ENCODE measurements around the gene NTRK3. TPM values are rescaled to one million over a fixed set of nuclear protein-coding genes. Genes with fewer than 3 reads are reported as not detected.
"Not testable (repeated sequence)": the region's sequence is repeated elsewhere in the genome, so short reads cannot be mapped to it uniquely, and the experiment has no call there.

Gene NTRK3
- total and polyA plus RNA-seq, 2 experiments from 2014 or later: not detected

GRCh38 chr15:88035381-88035780 is 221.2 kb downstream of the NTRK3 start:
- Histone ChIP-seq H3K4me3 (no peak overlapping the region), H3K27ac (no peak overlapping the region), H2AFZ (no peak overlapping the region), H3F3A (ENCODE audit: insufficient read depth) (no peaks in the 10 kb centered on the region), H3K79me2 (ENCODE audit: insufficient read depth) (no peaks in the 10 kb centered on the region), H3K9ac (no peak overlapping the region), H3K4me1 (ENCODE audit: insufficient read depth) (no peaks in the 10 kb centered on the region), H3K9me2 (ENCODE audit: insufficient read depth) (no peaks in the 10 kb centered on the region), H3K27me3 (replicated peaks; ENCODE audit: insufficient read depth) (no peaks in the 10 kb centered on the region), H3K9me3 (ENCODE audit: low read depth) (no peaks in the 10 kb centered on the region), H3K4me2 (ENCODE audit: unreplicated experiment) (no peak overlapping the region), H4K20me1 (ENCODE audit: insufficient read depth) (no peaks in the 10 kb centered on the region), H3K36me3 (ENCODE audit: low read depth) (no peaks in the 10 kb centered on the region)
- in situ Hi-C loops (cut with MboI): no loop called here
- no peak for TF ChIP-seq EZH2 (IDR thresholded peaks at IDR 0.05; ENCODE audit: insufficient read depth, poor library complexity, severe bottlenecking)
- TF ChIP-seq EZH2phosphoT487 (IDR thresholded peaks at IDR 0.05; ENCODE audit: insufficient read depth, low read depth): no peak
- 37 to 45% methylated on average over 5 of the region's 5 CpGs for WGBS, 2 experiments (ENCODE audit: low coverage in 1 of 2, low lambda C conversion rate in 2 of 2, missing lambda C conversion rate in 2 of 2)
- no peak for DNase-seq

GRCh38 chr15:88033421-88033820 is 223.1 kb downstream of the NTRK3 start:
- H3K4me2 ChIP-seq (ENCODE audit: unreplicated experiment); H3K9ac ChIP-seq; H3K4me3 ChIP-seq; H3K4me1 ChIP-seq (ENCODE audit: insufficient read depth); H3K9me3 ChIP-seq (ENCODE audit: low read depth); DNase-seq; in situ Hi-C loops (cut with MboI); H3K79me2 ChIP-seq (ENCODE audit: insufficient read depth); H3F3A ChIP-seq (ENCODE audit: insufficient read depth); H4K20me1 ChIP-seq (ENCODE audit: insufficient read depth); H3K27ac ChIP-seq; H3K27me3 ChIP-seq (replicated peaks; ENCODE audit: insufficient read depth); H3K9me2 ChIP-seq (ENCODE audit: insufficient read depth); H3K36me3 ChIP-seq (ENCODE audit: low read depth); H2AFZ ChIP-seq: not testable (repeated sequence)
- 64 to 66% methylated on average over 5 of the region's 5 CpGs for WGBS, 2 experiments (ENCODE audit: low coverage in 1 of 2, low lambda C conversion rate in 2 of 2, missing lambda C conversion rate in 2 of 2)

- DNase-seq: peak; percentile 41
- TF ChIP-seq EZH2phosphoT487 (IDR thresholded peaks at IDR 0.05; ENCODE audit: insufficient read depth, low read depth) (no peak), EZH2 (IDR thresholded peaks at IDR 0.05; ENCODE audit: insufficient read depth, poor library complexity, severe bottlenecking) (no peak)
- no peak overlapping the region for H3K27ac ChIP-seq
- no peak overlapping the region for H3K4me2 ChIP-seq (ENCODE audit: unreplicated experiment)
- H3K79me2 ChIP-seq (ENCODE audit: insufficient read depth): no peaks in the 10 kb centered on the region
- H3K4me1 ChIP-seq (ENCODE audit: insufficient read depth): no peaks in the 10 kb centered on the region
- no peaks in the 10 kb centered on the region for H3K27me3 ChIP-seq (replicated peaks; ENCODE audit: insufficient read depth)
- in situ Hi-C loops (cut with MboI): no loop called here
- no peaks in the 10 kb centered on the region for H4K20me1 ChIP-seq (ENCODE audit: insufficient read depth)
- no peaks in the 10 kb centered on the region for H3K9me3 ChIP-seq (ENCODE audit: low read depth)
- 55 to 69% methylated on average over 13 of the region's 13 CpGs for WGBS, 2 experiments (ENCODE audit: low coverage in 1 of 2, low lambda C conversion rate in 2 of 2, missing lambda C conversion rate in 2 of 2)
- H3K9me2 ChIP-seq (ENCODE audit: insufficient read depth): no peaks in the 10 kb centered on the region
- no peak overlapping the region for H3K4me3 ChIP-seq
- no peaks in the 10 kb centered on the region for H3F3A ChIP-seq (ENCODE audit: insufficient read depth)
- no peak overlapping the region for H2AFZ ChIP-seq
- no peak overlapping the region for H3K9ac ChIP-seq
- H3K36me3 ChIP-seq (ENCODE audit: low read depth): no peaks in the 10 kb centered on the region
These were observed 223.8 kb downstream of the NTRK3 start for GRCh38 chr15:88032787-88033186.

GRCh38 chr15:88031461-88031860 is 225.1 kb downstream of the NTRK3 start:
- no peak for TF ChIP-seq EZH2 (IDR thresholded peaks at IDR 0.05; ENCODE audit: insufficient read depth, poor library complexity, severe bottlenecking)
- TF ChIP-seq EZH2phosphoT487 (IDR thresholded peaks at IDR 0.05; ENCODE audit: insufficient read depth, low read depth): no peak
- Histone ChIP-seq H3K9me2 (ENCODE audit: insufficient read depth) (no peaks in the 10 kb centered on the region), H3K27ac (no peak overlapping the region), H3K9ac (no peak overlapping the region), H2AFZ (no peak overlapping the region), H3K9me3 (ENCODE audit: low read depth) (no peaks in the 10 kb centered on the region), H3K79me2 (ENCODE audit: insufficient read depth) (no peaks in the 10 kb centered on the region), H3K27me3 (replicated peaks; ENCODE audit: insufficient read depth) (no peaks in the 10 kb centered on the region), H4K20me1 (ENCODE audit: insufficient read depth) (no peaks in the 10 kb centered on the region), H3K36me3 (ENCODE audit: low read depth) (no peaks in the 10 kb centered on the region), H3K4me2 (ENCODE audit: unreplicated experiment) (no peak overlapping the region), H3F3A (ENCODE audit: insufficient read depth) (no peaks in the 10 kb centered on the region), H3K4me3 (no peak overlapping the region), H3K4me1 (ENCODE audit: insufficient read depth) (no peaks in the 10 kb centered on the region)
- in situ Hi-C loops (cut with MboI): no loop called here
- 2 to 11% methylated on average over 2 of the region's 2 CpGs for WGBS, 2 experiments (ENCODE audit: low coverage in 1 of 2, low lambda C conversion rate in 2 of 2, missing lambda C conversion rate in 2 of 2)
- peak; percentile 20 for DNase-seq

GRCh38 chr15:88029696-88030095 is 226.8 kb downstream of the NTRK3 start:
- no peak overlapping the region for H2AFZ ChIP-seq
- WGBS, 2 experiments (ENCODE audit: low coverage in 1 of 2, low lambda C conversion rate in 2 of 2, missing lambda C conversion rate in 2 of 2): 0 to 3% methylated on average over 2 of the region's 2 CpGs
- no peak overlapping the region for H3K9ac ChIP-seq
- no peaks in the 10 kb centered on the region for H3F3A ChIP-seq (ENCODE audit: insufficient read depth)
- no peak overlapping the region for H3K4me3 ChIP-seq
- H3K4me2 ChIP-seq (ENCODE audit: unreplicated experiment): no peak overlapping the region
- no peaks in the 10 kb centered on the region for H3K36me3 ChIP-seq (ENCODE audit: low read depth)
- no peaks in the 10 kb centered on the region for H3K27me3 ChIP-seq (replicated peaks; ENCODE audit: insufficient read depth)
- H3K9me2 ChIP-seq (ENCODE audit: insufficient read depth): no peaks in the 10 kb centered on the region
- no peak for TF ChIP-seq EZH2phosphoT487 (IDR thresholded peaks at IDR 0.05; ENCODE audit: insufficient read depth, low read depth)
- TF ChIP-seq EZH2 (IDR thresholded peaks at IDR 0.05; ENCODE audit: insufficient read depth, poor library complexity, severe bottlenecking): no peak
- no peaks in the 10 kb centered on the region for H3K79me2 ChIP-seq (ENCODE audit: insufficient read depth)
- H4K20me1 ChIP-seq (ENCODE audit: insufficient read depth): no peaks in the 10 kb centered on the region
- in situ Hi-C loops (cut with MboI): no loop called here
- no peaks in the 10 kb centered on the region for H3K4me1 ChIP-seq (ENCODE audit: insufficient read depth)
- no peaks in the 10 kb centered on the region for H3K9me3 ChIP-seq (ENCODE audit: low read depth)
- H3K27ac ChIP-seq: no peak overlapping the region
- DNase-seq: peak; percentile 17
